ENCODE results near the gene RELA. TPM values are rescaled to one million over a fixed set of nuclear protein-coding genes. Genes with fewer than 3 reads are reported as not detected.

RELA gene
- total and polyA plus RNA-seq, 2 donors (not counting 3 experiments of a cell fraction or from before 2014, with no cell fraction given), result 78.7 to 105 TPM

DNA sequence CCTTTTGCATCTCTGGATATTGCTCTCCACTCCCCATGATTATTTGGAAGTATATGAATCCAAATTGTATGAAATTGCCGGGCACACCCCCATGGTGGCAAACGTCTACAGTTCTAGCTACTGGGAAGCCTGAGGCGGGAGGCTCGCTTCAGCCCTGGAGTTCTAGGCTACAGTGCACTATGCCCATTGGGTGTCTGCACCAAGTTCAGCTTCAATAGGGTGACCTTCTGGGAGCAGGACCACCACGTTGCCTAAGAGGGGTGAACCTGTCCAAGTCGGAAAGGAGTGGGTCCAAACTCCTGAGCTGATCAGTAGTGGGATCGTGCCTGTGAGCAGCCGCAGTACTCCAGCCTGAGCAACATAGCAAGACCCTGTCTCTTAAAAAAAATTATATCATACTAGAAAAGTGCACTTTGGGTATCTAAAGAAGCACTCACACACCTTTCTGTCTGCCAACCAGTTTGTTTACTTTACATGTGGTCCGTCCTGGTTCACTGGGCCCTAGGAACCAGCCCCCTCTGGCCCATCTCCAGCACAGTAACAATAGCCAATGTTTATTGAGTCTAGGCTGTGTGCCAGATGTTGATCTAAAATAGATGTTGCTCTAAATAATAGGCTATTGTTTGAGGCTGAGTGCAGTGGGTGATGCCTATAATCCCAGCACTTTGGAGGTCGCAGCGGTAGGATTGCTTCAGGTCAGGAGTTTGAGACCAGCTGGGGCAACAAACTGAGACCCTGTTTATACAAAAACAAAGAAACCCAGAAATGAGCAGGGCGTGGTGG, 32.9 kb upstream of the RELA start:
- POLR2A ChIA-PET, result interaction anchor here (0.6 kb wide), 1 partner anchor 192 kb away, joined by 4 read pairs; the partner anchor contains the start of gene FIBP
- TF ChIP-seq GATA2 (IDR thresholded peaks at IDR 0.05; ENCODE audit: insufficient read depth, insufficient read length, low read depth, low read length) (no peak), MYC (IDR thresholded peaks at IDR 0.05; ENCODE audit: low read depth, low read length) (no peak), POLR2A (IDR thresholded peaks at IDR 0.05; ENCODE audit: low read depth, low read length) (no peak), POLR2AphosphoS5 (IDR thresholded peaks at IDR 0.05; ENCODE audit: insufficient read depth, low read depth, low read length) (no peak), JUN (IDR thresholded peaks at IDR 0.05; ENCODE audit: borderline replicate concordance, insufficient read depth, insufficient read length, low read depth) (no peak), FOS (IDR thresholded peaks at IDR 0.05; ENCODE audit: borderline replicate concordance, insufficient read depth, low read length) (no peak), EZH2 (IDR thresholded peaks at IDR 0.05; ENCODE audit: borderline replicate concordance, low read depth, low read length, severe bottlenecking) (no peak)
- TF ChIP-seq, protein P1, sequence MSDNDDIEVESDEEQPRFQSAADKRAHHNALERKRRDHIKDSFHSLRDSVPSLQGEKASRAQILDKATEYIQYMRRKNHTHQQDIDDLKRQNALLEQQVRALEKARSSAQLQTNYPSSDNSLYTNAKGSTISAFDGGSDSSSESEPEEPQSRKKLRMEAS (IDR thresholded peaks at IDR 0.05; ENCODE audit: insufficient read depth, insufficient read length), result no peak
- TF ChIP-seq, protein P2, sequence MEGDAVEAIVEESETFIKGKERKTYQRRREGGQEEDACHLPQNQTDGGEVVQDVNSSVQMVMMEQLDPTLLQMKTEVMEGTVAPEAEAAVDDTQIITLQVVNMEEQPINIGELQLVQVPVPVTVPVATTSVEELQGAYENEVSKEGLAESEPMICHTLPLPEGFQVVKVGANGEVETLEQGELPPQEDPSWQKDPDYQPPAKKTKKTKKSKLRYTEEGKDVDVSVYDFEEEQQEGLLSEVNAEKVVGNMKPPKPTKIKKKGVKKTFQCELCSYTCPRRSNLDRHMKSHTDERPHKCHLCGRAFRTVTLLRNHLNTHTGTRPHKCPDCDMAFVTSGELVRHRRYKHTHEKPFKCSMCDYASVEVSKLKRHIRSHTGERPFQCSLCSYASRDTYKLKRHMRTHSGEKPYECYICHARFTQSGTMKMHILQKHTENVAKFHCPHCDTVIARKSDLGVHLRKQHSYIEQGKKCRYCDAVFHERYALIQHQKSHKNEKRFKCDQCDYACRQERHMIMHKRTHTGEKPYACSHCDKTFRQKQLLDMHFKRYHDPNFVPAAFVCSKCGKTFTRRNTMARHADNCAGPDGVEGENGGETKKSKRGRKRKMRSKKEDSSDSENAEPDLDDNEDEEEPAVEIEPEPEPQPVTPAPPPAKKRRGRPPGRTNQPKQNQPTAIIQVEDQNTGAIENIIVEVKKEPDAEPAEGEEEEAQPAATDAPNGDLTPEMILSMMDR (IDR thresholded peaks at IDR 0.05; ENCODE audit: extremely low read depth in 1 of 2, insufficient read depth in 1 of 2, low read depth in 1 of 2, low read length in 2 of 2), result no peak
- FAIRE-seq, result peak; percentile 93
- dilution Hi-C loops (cut with MboI; ENCODE audit: extremely low pct_ligation_motif_present, low sequenced_read_pairs), result no loop called here
- Histone ChIP-seq H3K79me2 (ENCODE audit: control insufficient read depth, insufficient read depth, low read length) (no peaks in the 10 kb centered on the region), H3K9me3 (replicated peaks; ENCODE audit: control insufficient read depth, insufficient read depth, low read length) (no peaks in the 10 kb centered on the region), H3K36me3 (ENCODE audit: control insufficient read depth in 2 of 2, extremely low read depth in 1 of 2, insufficient read depth in 2 of 2, low read length in 2 of 2) (no peaks in the 10 kb centered on the region), H2AFZ (ENCODE audit: low read depth, low read length) (no peak overlapping the region), H3K27ac (ENCODE audit: insufficient read depth, low read depth, low read length) (no peak overlapping the region), H3K9ac (replicated peaks; ENCODE audit: extremely low read depth, insufficient read depth, low read length) (no peak overlapping the region), H3K4me2 (ENCODE audit: insufficient read depth, low read length) (no peak overlapping the region), H3K4me3 (replicated peaks in 1 of 3; ENCODE audit: insufficient read depth in 1 of 3, low read depth in 1 of 3, low read length in 3 of 3) (no peak overlapping the region), H4K20me1 (replicated peaks; ENCODE audit: control insufficient read depth, extremely low read depth, insufficient read depth, low read length) (no peaks in the 10 kb centered on the region), H3K27me3 (ENCODE audit: control insufficient read depth in 2 of 2, insufficient read depth in 2 of 2, low read length in 2 of 2) (peaks cover 3 to 7% of the 10 kb centered on the region in 2 experiments), H3K9me1 (replicated peaks; ENCODE audit: control insufficient read depth, extremely low read depth, insufficient read depth, low read length) (no peaks in the 10 kb centered on the region), H3K4me1 (ENCODE audit: control insufficient read depth, extremely low read depth, insufficient read depth, low read length) (peaks cover 9% of the 10 kb centered on the region)
- intact Hi-C loops (cut with micrococcal nuclease), result no loop called here
- DNase-seq (ENCODE audit: low read depth, low spot score), result peak; percentile 95
- CTCF ChIA-PET, result interaction anchor here (4.2 kb wide), 1 partner anchor 10 kb away, joined by 13 read pairs; no protein-coding TSS in a partner anchor
- BruUV-seq (replicated peaks), result no TSS peak

Data from endothelial cell of umbilical vein (primary cell).